GM12878 (cell line): ENCODE results near the gene ADAM10. TPM values are rescaled to one million over a fixed set of nuclear protein-coding genes. Genes with fewer than 3 reads are reported as not detected.

Experiments used
- ATAC-seq: fragments of 200-7000 bp; cut with Tn5 transposase; 3 replicates; pipeline ENCODE4 v1.9.1; 2020; ENCODE audit warnings: mild to moderate bottlenecking, moderate library complexity
- BruUV-seq: library from RNA; stranded (reverse); fragments of 400-500 nt; replicated peaks from 2 replicates; lab custom pipeline; 2021; lab: Mats Ljungman, UMichigan
- CTCF ChIA-PET: fragments of 300-600 bp; sonication (Branson Sonifier 250); formaldehyde crosslinking; extraction: SDS; loops from one replicate; lab custom pipeline; 2021; ENCODE audit warnings: inconsistent platforms; lab: Yijun Ruan, JAX
- POLR2A ChIA-PET: fragments of 350-600 bp; formaldehyde crosslinking; extraction: SDS; loops from one replicate; lab custom pipeline; 2021; ENCODE audit warnings: inconsistent platforms; lab: Charles Lee
- RAD21 ChIA-PET: fragments of 300-600 bp; sonication (Branson Sonifier 250); formaldehyde crosslinking; loops from one replicate; lab custom pipeline; 2023; ENCODE audit warnings: antibody characterized with exemption; ENCODE audit not compliant: unreplicated experiment; lab: Charles Lee
- SMC1A ChIA-PET: fragments of 300-600 bp; sonication (Branson Sonifier 250); formaldehyde crosslinking; loops from one replicate; lab custom pipeline; 2023; ENCODE audit not compliant: unreplicated experiment, uncharacterized antibody; lab: Charles Lee
- DNase-seq: peaks from one replicate; pipeline ENCODE4 v3.0.0-alpha.2; 2011; ENCODE audit warnings: low read depth, low spot score
- FAIRE-seq: peaks from 3 replicates; lab custom pipeline; 2011; peaks lifted over from hg19 to GRCh38; lab: Jason Lieb, UNC
- H2AFZ ChIP-seq: 2 replicates; pipeline ENCODE4 v1.6.0; 2011; ENCODE audit warnings: low read depth, low read length, control low read depth; ENCODE audit not compliant: control insufficient read depth
- H3K27ac ChIP-seq: 2 replicates; pipeline ENCODE4 v1.5.1; 2011; ENCODE audit warnings: control low read depth; ENCODE audit not compliant: control insufficient read depth, insufficient read depth
- H3K27me3 ChIP-seq, 2 experiments: replicated peaks in 1 of 2; 2 replicates each; pipeline versions ENCODE4 v1.6.0 to v1.6.1; 2011; ENCODE audit warnings: low read length in 1 of 2; ENCODE audit not compliant: control insufficient read depth in 2 of 2, insufficient read depth in 2 of 2
- H3K36me3 ChIP-seq, 2 experiments: 2 replicates each; pipeline ENCODE4 v1.5.1; 2011; ENCODE audit warnings: low read length in 1 of 2; ENCODE audit not compliant: control insufficient read depth in 2 of 2, insufficient read depth in 2 of 2
- H3K4me1 ChIP-seq: 2 replicates; pipeline ENCODE4 v1.6.1; 2011; ENCODE audit warnings: mild to moderate bottlenecking, low read length, moderate library complexity, mixed read lengths; ENCODE audit not compliant: control insufficient read depth, insufficient read depth
- H3K4me2 ChIP-seq: 2 replicates; pipeline ENCODE4 v1.6.0; 2011; ENCODE audit warnings: control low read depth; ENCODE audit not compliant: control insufficient read depth, insufficient read depth
- H3K4me3 ChIP-seq: fragments of 200-600 bp; sonication (generic); 2 replicates; pipeline ENCODE4 v1.5.1; 2016
- H3K79me2 ChIP-seq: 2 replicates; pipeline ENCODE4 v1.6.0; 2011; ENCODE audit warnings: low read length; ENCODE audit not compliant: control insufficient read depth, insufficient read depth
- H3K9ac ChIP-seq: 2 replicates; pipeline ENCODE4 v1.8.0; 2011; ENCODE audit warnings: low read length, control low read depth, mixed read lengths; ENCODE audit not compliant: control insufficient read depth, insufficient read depth
- H3K9me3 ChIP-seq: replicated peaks from 3 replicates; pipeline ENCODE4 v1.5.1; 2011; ENCODE audit warnings: mild to moderate bottlenecking, low read length; ENCODE audit not compliant: control insufficient read depth, insufficient read depth
- H4K20me1 ChIP-seq: 2 replicates; pipeline ENCODE4 v1.6.0; 2011; ENCODE audit not compliant: control insufficient read depth, insufficient read depth
- ATF7 ChIP-seq: fragments of 450-650 bp; IDR thresholded peaks from 2 replicates; pipeline ENCODE4 v1.6.1; 2016; ENCODE audit warnings: low read depth, mild to moderate bottlenecking
- CHD2 ChIP-seq: IDR thresholded peaks from 2 replicates; pipeline ENCODE4 v1.6.1; 2011; ENCODE audit warnings: low read depth, low read length, improper control_type of control experiment, borderline replicate concordance
- MXI1 ChIP-seq: fragments of 150-350 bp; IDR thresholded peaks from 2 replicates; pipeline ENCODE4 v1.6.1; 2011; ENCODE audit warnings: low read depth, mild to moderate bottlenecking, inconsistent platforms, low read length, improper control_type of control experiment
- MYC ChIP-seq: IDR thresholded peaks from 2 replicates; pipeline ENCODE4 v1.6.1; 2011; ENCODE audit warnings: mild to moderate bottlenecking, low read length, moderate library complexity, inconsistent platforms; ENCODE audit not compliant: insufficient read depth, insufficient replicate concordance, insufficient read length, severe bottlenecking
- RUNX3 ChIP-seq: IDR thresholded peaks from 2 replicates; pipeline ENCODE4 v1.6.1; 2012; ENCODE audit warnings: low read length, inconsistent platforms
- STAT3 ChIP-seq: IDR thresholded peaks from 2 replicates; pipeline ENCODE4 v1.6.1; 2011; ENCODE audit warnings: low read depth, low read length, improper control_type of control experiment
- ZNF622 ChIP-seq: fragments of 450-650 bp; IDR thresholded peaks from 2 replicates; pipeline ENCODE4 v1.6.1; 2017; ENCODE audit warnings: mild to moderate bottlenecking, inconsistent platforms
- WGBS: methylation state at CpG from one replicate; pipeline ENCODE4 v1.1.6; 2016; ENCODE audit warnings: low lambda C conversion rate; ENCODE audit not compliant: insufficient replicate concordance, insufficient coverage; ENCODE audit errors: missing lambda C conversion rate; 5-methylcytosine and 5-hydroxymethylcytosine counted together
- in situ Hi-C: fragments of 300-500 bp; cut with MboI; formaldehyde crosslinking; loops from 9 replicates; pipeline ENCODE4 v1.14.3; 2018; ENCODE audit warnings: mixed read lengths
- intact Hi-C: fragments of 100-400 bp; cut with micrococcal nuclease; formaldehyde crosslinking; loops from one replicate; pipeline ENCODE4 v1.14.2; 2022; ENCODE audit not compliant: unreplicated experiment
- polyA plus RNA-seq, 11 experiments: library from polyadenylated mRNA; depleted of rRNA in 4 of 11; unstranded in 6 of 11; stranded (reverse) in 5 of 11; fragments of >200 nt; fragmentation: Nextera tagmentation in 4 of 11; fragmentation: Illumina TruSeq in 1 of 11; extraction: Ambion mirVana in 4 of 11; extraction: Trizol in 1 of 11; gene quantifications; 1 replicate in 1 of 11; 2 replicates in 10 of 11; pipeline versions ENCODE4 v1.2.1 to v1.2.3, GENCODE V29; 2011 to 2016; ENCODE audit warnings: inconsistent platforms in 2 of 11, missing spikeins in 2 of 11, low read depth in 1 of 11
- total RNA-seq, 4 experiments: library from RNA; depleted of rRNA in 3 of 4; stranded (reverse); fragments of >200 nt in 3 of 4; fragmentation: Illumina TruSeq in 1 of 4; extraction: Trizol in 1 of 4; gene quantifications; 2 replicates each; pipeline versions ENCODE4 v1.2.1 to v1.2.3, GENCODE V29; 2013 to 2021
- TF ChIP-seq, protein P1 (sequence below): IDR thresholded peaks from 2 replicates; pipeline ENCODE4 v1.6.1; 2012; ENCODE audit warnings: mild to moderate bottlenecking, low read depth, low read length

Gene ADAM10
- total and polyA plus RNA-seq, 10 of the 15 experiments (the other 5 are each of a cell fraction or from before 2014, with no cell fraction given): 10.0 to 88.9 (median 51.7) TPM

DNA sequence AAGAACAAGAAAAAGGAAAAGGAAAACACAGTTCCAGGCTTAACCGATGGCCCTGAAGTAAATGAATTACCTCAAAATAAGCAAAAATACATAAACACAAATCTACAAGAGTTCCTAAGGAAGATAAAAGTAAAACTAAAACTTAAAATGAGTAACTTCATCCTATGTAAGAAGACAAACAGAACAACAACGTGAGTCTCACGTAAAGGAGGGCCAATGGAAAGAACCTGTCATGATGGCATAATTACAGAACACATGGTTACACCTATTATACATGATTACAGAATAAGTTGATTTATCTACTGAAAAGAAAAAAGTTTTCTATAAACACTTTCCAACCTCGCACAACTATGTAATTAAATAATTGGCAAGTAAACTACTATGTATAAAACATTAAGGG is 42.1 kb downstream of the ADAM10 start:
- Histone ChIP-seq H3K79me2 (peaks cover 23% of the 10 kb centered on the region), H3K9ac (no peak overlapping the region), H4K20me1 (no peaks in the 10 kb centered on the region), H3K4me1 (no peaks in the 10 kb centered on the region), H3K27me3 (no peaks in the 10 kb centered on the region), H3K4me3 (no peak overlapping the region), H2AFZ (no peak overlapping the region), H3K27ac (no peak overlapping the region), H3K9me3 (peaks cover 14% of the 10 kb centered on the region), H3K36me3 (peaks cover 0 to 11% of the 10 kb centered on the region in 2 experiments; a peak in 2 of 4 replicates), H3K4me2 (no peak overlapping the region)
- ChIA-PET SMC1A (interaction anchor here (1.2 kb wide), 1 partner anchor 81 kb away, joined by 3 read pairs; no protein-coding TSS in a partner anchor), CTCF (no interaction called here), RAD21 (no interaction called here), POLR2A (no interaction called here)
- no peak for ATAC-seq
- 100% methylated on average over 4 of the region's 4 CpGs for WGBS
- BruUV-seq: no TSS peak
- intact Hi-C loops (no loop called here), in situ Hi-C loops (no loop called here)
- FAIRE-seq: no peak
- no peak for TF ChIP-seq MXI1
- TF ChIP-seq CHD2: no peak
- no peak for TF ChIP-seq ATF7
- no peak for TF ChIP-seq RUNX3
- TF ChIP-seq, protein P1, sequence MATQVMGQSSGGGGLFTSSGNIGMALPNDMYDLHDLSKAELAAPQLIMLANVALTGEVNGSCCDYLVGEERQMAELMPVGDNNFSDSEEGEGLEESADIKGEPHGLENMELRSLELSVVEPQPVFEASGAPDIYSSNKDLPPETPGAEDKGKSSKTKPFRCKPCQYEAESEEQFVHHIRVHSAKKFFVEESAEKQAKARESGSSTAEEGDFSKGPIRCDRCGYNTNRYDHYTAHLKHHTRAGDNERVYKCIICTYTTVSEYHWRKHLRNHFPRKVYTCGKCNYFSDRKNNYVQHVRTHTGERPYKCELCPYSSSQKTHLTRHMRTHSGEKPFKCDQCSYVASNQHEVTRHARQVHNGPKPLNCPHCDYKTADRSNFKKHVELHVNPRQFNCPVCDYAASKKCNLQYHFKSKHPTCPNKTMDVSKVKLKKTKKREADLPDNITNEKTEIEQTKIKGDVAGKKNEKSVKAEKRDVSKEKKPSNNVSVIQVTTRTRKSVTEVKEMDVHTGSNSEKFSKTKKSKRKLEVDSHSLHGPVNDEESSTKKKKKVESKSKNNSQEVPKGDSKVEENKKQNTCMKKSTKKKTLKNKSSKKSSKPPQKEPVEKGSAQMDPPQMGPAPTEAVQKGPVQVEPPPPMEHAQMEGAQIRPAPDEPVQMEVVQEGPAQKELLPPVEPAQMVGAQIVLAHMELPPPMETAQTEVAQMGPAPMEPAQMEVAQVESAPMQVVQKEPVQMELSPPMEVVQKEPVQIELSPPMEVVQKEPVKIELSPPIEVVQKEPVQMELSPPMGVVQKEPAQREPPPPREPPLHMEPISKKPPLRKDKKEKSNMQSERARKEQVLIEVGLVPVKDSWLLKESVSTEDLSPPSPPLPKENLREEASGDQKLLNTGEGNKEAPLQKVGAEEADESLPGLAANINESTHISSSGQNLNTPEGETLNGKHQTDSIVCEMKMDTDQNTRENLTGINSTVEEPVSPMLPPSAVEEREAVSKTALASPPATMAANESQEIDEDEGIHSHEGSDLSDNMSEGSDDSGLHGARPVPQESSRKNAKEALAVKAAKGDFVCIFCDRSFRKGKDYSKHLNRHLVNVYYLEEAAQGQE: no peak
- no peak for TF ChIP-seq ZNF622
- TF ChIP-seq STAT3: no peak
- TF ChIP-seq MYC: no peak
- DNase-seq: no peak
